Measurements from ENCODE around the gene HAGHL.
A peak's percentile ranks its signal among the peaks of the same experiment; 100 is the strongest.
"Not testable (repeated sequence)": the region's sequence is repeated elsewhere in the genome, so short reads cannot be mapped to it uniquely, and the experiment has no call there.

Gene HAGHL

DNA sequence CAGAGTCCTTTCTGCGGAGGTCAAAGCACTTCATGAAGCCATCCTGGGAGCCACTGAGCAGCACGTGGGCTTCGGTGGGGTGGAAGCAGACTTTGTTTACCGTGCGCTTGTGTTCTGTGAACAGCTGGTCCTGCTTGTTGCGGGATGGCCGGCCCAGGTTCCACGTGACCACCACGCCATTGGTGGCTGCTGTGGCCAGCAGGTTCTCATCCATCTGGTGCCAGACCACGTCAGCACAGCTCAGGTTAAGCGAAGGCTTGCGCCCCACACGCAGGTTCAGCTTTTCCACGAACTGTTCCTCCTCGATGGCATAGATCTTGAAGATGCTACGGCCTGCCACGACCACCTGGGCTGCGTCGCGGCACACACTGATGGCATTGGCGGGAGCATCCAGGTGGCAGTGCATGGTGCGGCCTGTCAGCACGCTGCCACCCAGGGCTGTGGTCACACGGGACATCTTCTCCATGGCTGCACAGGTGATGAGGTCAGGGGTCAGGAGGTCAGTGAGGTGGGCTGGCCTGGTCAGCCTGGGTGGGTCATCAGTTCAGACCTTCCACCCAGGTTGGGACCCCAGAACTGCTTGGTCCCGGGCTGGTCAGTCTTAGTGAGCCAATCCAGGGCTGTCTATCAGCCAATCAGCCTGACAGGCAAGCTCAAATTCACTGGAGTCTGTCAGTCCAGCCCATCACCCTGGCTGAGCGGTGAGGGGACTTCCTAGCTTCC is 37.6 kb upstream of the HAGHL start:
- no peak for DNase-seq

GRCh38 chr16:691242-691641 is 35.7 kb upstream of the HAGHL start:
- DNase-seq: not testable (repeated sequence)

DNA sequence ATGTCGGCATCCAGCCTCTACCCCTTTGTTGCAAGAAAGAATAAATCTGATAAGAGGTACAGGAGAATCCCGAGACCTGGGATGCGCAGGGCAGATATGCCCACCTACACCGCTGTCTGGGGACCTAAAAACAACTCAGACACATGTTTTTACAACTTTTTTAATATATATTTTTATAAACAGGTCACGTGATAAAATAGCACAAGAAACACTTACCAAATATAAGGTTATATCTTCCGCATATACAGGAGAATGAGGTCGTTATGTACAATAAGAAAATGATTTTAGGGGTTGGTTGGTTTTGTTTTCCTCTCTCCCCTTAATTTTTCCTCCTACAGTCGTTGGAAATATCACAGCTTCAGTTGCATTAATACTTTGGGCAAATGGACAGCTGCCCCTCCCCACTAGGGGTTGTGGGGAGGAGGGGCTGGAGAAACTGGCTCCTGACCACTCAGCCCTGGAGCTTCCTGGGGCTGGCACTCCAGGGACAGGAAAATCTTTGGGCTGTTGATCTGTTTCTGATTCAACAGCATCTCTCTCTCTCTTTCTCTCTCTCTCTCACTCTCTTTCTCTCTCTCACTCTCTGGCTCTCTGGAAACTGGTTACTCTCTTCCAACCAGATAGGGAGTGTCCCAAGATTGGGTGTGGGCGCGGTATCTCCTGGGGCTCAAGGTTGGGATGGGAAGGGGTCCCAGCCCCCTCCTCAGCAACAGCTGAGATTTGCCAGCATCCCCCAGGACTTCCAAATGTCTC is 34.4 kb upstream of the HAGHL start:
- no peak for DNase-seq

DNA sequence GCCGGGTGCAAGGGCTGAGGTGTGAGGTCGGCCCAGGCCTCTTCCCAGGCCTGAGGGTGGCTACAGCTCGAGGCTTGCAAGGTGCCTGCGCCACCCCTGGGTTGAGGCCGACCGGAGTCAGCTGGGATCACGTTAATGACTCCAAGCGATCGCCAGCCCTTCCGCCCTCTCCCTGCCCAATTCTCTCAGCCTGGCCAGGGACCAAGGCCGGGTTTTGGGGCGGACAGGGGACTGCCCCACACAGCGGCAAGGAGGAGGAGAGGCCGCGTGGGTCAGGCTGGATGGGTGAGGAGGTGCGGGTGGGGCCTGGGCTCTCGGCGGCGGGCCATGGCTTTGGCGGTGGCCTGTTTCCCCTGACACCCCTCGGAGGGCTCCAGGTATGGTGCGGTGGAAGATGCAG is 33.5 kb upstream of the HAGHL start:
- no peak for DNase-seq

DNA sequence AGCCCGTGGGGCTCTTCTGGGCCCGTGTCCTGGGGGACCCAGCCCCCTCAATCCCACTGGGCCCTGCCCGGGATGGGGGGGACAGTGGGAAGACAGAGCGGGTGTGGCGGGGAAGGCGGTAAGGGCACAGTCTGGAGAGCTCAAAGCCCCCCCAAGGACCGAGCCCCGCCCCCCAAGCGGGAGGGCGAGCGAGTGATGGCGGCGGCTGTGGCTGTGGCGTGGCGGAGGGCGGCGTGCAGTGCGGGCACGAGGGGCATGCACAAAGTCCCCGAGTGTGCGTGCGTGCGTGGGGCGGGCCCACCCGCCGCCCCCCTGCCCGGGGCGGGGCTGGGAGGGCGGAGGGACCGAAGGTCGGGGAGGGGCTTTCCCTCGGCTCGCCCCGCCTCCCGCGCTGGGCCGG is 33.1 kb upstream of the HAGHL start:
- DNase-seq: peak in 4 of 6 experiments; percentile 22 to 40 (median 31)

GRCh38 chr16:694187-694862 is 32.6 kb upstream of the HAGHL start:
- DNase-seq: peak in 2 of 6 experiments; percentile 25 to 56

GRCh38 chr16:694863-695354 is 32.0 kb upstream of the HAGHL start:
- no peak for DNase-seq

- DNase-seq: peak; percentile 61 to 84 (median 71)
These were observed 31.4 kb upstream of the HAGHL start for GRCh38 chr16:695355-696089.

DNA sequence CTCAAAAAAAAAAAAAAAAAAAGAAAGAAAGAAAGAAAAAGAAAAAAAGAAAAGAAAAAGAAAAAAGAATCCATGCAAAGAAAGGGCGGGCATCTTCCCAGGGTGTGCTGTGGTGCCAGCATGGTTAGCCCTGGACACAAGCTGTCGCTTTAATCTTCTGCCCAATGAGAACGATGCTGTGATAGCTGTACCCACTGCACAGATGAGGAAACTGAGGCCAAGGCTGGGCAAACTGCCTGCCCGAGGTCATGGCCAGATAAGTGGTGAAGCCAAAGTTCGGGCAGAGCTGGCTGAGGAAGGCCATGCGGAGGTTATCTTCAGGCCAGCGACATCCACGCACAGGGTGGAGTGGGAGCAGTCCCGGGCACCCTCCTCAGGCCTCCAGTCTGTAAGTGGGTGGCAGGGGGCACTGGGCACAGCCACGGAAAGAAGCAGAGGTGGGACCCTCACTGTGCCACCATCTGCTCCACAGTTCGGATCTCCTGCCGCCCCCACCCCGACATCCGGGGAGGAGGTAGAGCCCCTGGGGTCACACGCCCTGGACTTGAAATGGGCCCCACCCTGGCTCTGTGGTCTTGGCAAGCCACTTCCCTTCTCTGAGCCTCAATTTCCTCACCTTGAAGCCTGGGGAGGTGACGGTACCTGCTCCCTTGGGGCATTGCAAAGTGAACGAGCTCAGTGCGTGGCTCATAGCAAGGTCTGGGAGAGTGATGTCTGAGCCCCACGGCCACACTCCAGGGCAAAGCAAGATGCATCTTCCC is 27.8 kb upstream of the HAGHL start:
- DNase-seq: no peak

DNA sequence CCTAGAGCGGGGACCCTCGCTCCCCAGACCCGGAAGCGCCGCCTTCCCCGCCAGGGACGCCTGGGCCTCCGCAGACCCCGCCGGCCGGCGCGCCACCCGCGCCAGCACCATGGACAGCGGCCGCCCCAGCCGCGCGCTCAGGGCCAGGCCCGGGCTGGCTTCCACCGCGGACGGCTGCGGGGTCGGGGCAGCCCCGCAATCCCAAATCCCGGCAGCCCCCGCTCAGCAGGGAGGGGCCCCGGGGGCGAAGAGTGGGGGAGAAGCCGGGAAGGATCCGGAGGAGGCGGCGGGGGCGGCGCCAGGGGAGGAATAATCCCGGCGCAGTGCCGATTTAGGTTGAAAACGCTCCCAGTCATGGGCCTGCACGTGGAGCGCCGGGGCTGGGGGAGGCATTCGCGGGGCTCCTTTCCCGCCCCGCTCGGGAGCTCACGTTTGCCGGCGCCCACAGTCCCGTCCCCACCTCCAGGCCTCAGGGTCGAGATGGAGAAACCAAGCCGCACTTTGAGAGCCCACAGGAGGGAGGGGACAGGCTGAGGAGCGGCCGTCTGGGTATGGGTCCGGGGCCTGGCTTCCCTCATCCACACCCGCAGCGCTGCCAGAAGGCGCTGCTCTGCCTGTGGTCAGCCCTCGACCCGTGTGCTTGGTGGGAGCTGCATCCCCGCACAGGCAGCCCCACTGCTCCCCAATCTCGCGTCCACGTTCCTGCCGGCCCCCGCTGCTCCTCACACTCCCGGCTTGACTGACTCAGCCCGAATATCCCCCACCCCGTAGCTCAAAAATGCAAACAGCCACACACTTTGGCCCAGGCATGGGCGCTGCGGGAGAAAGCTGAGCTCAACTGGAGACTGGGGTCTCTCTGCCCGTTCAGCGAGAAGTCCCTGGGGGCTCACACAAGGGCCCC is 26.0 kb upstream of the HAGHL start:
- peak; percentile 9 to 69 (median 41) for DNase-seq

- no peak for DNase-seq
These were observed 24.6 kb upstream of the HAGHL start for GRCh38 chr16:702341-702740.

- no peak for DNase-seq
These were observed 23.5 kb upstream of the HAGHL start for GRCh38 chr16:703406-703805.

- no peak for DNase-seq
These were observed 22.9 kb upstream of the HAGHL start for GRCh38 chr16:704047-704446.

DNA sequence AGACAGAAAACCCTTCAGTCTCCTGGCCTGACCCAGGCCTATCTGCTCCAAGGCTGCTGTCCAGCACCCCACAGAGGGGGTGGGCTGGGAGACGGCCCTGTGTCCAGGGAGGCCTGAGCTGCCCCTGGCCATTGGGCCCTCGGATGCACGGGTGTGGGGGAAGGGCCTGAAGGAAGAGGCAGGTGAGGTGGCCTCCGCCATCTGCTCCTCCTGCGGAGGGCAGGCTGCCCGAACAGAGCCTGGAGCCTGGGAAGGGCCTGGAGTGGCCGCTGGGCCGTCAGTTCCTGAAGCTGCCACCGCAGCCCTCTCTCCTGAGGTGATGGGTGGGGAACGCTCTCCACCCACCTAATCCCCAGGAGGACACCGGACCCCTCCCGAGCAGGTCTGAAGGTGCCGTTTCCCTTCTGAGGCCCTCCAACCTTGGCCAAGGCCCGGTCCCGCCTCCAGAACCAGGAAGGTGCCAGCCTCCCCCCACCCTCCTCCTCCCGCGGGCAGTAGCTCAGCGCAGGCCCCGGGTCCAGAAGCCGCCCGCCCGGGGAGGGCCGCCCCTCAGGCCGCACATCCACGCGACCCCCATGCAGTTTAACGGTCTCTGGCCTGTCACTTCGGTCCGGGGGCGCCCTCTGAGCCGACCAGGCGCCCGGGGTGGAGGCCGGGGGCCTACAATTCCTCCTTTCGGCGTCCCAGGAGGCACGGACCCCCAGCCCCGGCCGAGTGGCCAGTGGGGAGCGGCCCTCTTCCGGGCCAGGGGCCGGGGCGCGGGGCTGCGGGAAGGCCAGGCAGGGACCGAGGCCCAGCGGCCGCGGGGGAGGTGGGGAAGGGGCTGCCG is 22.1 kb upstream of the HAGHL start:
- DNase-seq: no peak

DNA sequence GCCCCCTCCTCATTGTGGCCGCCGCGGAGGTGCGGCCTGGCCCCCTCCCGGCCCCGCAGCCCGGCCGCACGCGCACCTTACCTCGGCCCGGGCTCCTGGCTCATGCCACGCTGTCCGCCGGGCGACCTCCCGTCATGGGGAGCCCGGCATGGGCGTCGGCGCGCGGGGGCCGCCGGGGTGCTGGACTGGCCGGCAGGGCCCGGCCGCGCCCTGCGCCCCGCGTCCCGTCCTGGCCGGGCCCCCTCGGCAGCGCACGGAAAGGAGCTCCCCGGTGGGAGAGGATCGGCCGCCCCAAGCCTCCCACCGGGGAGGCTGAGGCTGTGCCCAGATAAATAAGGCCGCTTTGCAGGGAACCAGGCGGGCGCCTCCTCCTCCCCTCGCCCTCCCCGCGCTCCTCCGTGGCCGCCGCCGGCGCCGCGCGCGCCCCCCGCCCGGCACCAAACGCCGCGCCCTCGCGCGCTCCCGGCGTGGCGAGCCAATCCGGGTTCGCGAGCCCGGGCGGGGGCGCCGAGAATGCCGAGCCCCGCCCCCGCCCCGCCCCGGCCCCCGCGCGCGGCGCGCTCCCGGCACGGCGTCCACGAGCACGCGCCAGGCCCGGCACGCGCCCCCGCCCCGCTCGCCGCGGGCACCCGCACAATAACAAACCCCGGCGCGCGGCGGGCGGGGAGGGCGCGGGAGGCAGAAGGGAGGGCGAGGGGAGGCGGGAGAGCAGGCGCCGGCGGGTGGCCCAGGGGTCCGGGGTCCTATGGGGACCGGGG is 21.3 kb upstream of the HAGHL start, which contains the start of gene FBXL16:
Gene FBXL16 (minus strand): TSS at position 371 of the 758 bp plus-strand sequence. CDS start 8,396 bp downstream, outside the sequence.
- DNase-seq: peak in 1 of 6 experiments; percentile 13

GRCh38 chr16:706189-707061 is 20.5 kb upstream of the HAGHL start:
- DNase-seq: no peak

- no peak for DNase-seq
These were observed 19.8 kb upstream of the HAGHL start for GRCh38 chr16:707062-707538.

DNA sequence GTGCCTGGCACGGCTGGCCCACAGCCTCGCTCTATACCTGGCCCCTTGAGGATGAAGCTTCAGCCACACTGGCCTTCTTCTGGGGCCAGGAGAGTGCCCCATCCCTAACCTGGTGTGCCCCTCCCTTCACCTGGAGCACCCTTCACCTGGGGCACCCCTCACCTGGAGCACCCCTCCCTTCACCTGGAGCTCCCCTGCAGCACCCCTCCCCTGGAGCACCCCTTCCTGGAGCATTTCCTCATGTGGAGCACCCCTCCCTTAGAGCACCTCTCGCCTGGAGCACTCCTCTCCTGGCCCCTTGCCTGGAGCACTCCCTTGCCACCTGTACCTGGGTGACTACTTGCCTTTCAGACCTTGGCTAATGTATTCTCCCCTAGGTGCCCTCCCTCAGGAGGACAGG is 18.9 kb upstream of the HAGHL start:
- no peak for DNase-seq
